Astrocyte (in vitro differentiated cells and primary cell): ENCODE measurements around the gene FAF2.

Experiments
- CTCF ChIP-seq: IDR thresholded peaks from 2 replicates; pipeline ENCODE4 v1.5.1; 2011; ENCODE audit warnings: low read depth, mild to moderate bottlenecking, inconsistent platforms, low read length, moderate library complexity; ENCODE audit not compliant: insufficient read depth
- EZH2 ChIP-seq: IDR thresholded peaks from 2 replicates; pipeline ENCODE4 v1.6.1; 2012; ENCODE audit warnings: mild to moderate bottlenecking, low read length, inconsistent platforms; ENCODE audit not compliant: insufficient read depth

- TF ChIP-seq CTCF = no peak
- no peak for TF ChIP-seq EZH2
These were observed 82.3 kb downstream of the FAF2 start for GRCh38 chr5:176530393-176530982.
